DOHH2 (cell line): ENCODE results near the gene SLC9A1.

Experiments
- EZH2phosphoT487 ChIP-seq: fragments of 200-600 bp; sonication (generic); IDR thresholded peaks from 2 replicates; pipeline ENCODE4 v1.6.1; 2017; ENCODE audit warnings: borderline replicate concordance, mild to moderate bottlenecking, antibody characterized with exemption, low read length, moderate library complexity, mixed read lengths
- TF ChIP-seq, protein P1 (sequence below): fragments of 200-600 bp; sonication (generic); IDR thresholded peaks from one replicate; pipeline ENCODE4 v1.5.1; 2014; ENCODE audit warnings: antibody characterized with exemption, mild to moderate bottlenecking, low read depth, low read length; ENCODE audit not compliant: poor library complexity, severe bottlenecking

DNA sequence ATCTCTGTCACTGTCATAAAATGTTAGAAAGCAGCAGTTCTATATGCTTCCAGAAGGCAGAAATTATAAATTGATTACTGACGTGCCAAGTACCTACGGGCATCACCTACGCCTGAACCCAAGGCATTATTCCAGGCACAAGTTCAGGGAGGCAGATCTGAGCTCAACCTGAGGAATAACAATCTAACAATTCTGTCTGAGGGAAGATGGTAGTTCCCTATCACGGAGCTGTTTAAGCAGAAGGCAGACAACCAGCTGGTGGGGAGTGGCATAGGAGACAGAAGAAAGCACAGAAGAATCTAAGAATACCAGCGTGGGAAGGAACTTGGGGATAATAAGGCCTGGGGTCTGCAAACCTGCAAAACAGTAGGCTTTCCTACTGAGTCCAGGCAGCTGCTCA lies 40.4 kb downstream of the SLC9A1 start:
- TF ChIP-seq, protein P1, sequence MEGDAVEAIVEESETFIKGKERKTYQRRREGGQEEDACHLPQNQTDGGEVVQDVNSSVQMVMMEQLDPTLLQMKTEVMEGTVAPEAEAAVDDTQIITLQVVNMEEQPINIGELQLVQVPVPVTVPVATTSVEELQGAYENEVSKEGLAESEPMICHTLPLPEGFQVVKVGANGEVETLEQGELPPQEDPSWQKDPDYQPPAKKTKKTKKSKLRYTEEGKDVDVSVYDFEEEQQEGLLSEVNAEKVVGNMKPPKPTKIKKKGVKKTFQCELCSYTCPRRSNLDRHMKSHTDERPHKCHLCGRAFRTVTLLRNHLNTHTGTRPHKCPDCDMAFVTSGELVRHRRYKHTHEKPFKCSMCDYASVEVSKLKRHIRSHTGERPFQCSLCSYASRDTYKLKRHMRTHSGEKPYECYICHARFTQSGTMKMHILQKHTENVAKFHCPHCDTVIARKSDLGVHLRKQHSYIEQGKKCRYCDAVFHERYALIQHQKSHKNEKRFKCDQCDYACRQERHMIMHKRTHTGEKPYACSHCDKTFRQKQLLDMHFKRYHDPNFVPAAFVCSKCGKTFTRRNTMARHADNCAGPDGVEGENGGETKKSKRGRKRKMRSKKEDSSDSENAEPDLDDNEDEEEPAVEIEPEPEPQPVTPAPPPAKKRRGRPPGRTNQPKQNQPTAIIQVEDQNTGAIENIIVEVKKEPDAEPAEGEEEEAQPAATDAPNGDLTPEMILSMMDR: no peak
- TF ChIP-seq EZH2phosphoT487: no peak
